HG02588 (cell line): ENCODE data around the gene IL9R.
"Not testable (repeated sequence)": the region's sequence is repeated elsewhere in the genome, so short reads cannot be mapped to it uniquely, and the experiment has no call there.

Experiments
- ATAC-seq: cut with Tn5 transposase; IDR thresholded peaks from one replicate; pipeline ENCODE4 v1.9.1; 2021; ENCODE audit warnings: mild to moderate bottlenecking, moderate library complexity; ENCODE audit not compliant: unreplicated experiment

IL9R gene

GRCh38 chrX:155998116-155998515 lies 620 bp downstream of the IL9R start:
- no peak for ATAC-seq

DNA sequence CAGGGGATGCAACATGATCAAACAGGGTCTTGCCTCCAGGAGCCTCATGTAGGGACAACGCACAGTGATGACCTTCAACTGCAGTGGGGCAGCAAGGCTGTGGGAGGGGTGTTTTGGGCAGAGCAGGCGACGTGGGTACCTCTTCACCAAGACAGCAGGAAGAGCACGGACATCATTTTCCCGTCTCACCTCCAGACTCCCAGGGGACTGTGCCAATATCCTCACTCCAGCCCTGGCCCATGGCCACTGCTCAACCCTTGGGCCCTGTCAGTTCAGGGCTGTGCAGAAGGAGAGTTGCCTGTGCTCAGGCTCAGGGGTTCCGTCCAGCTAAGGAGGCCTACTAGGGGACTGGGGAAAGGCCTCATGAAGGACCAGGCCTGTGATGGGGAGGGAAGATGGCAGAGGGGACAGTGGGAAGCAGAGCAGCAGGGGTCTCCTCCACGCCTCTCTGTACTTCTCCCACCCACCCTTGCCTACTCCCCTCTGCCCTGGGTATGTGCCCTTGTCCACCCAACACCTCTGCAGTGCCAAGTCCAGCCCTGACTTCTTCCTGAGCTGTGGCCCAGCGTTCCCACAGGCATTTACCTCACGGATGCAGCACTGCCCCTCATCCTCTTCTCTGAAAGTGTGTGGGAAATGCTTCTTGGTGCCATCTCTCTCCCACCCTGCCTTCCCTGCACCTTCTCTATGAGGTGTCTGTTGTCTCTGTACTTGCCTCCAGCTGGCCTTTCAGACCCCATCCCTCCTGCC lies 1.4 kb downstream of the IL9R start:
- no peak for ATAC-seq

- ATAC-seq, result not testable (repeated sequence)
Observed at GRCh38 chrX:155999751-156000150, 2.3 kb downstream of the IL9R start.

- ATAC-seq, result no peak
Observed at GRCh38 chrX:156000361-156000926, 2.9 kb downstream of the IL9R start.

DNA sequence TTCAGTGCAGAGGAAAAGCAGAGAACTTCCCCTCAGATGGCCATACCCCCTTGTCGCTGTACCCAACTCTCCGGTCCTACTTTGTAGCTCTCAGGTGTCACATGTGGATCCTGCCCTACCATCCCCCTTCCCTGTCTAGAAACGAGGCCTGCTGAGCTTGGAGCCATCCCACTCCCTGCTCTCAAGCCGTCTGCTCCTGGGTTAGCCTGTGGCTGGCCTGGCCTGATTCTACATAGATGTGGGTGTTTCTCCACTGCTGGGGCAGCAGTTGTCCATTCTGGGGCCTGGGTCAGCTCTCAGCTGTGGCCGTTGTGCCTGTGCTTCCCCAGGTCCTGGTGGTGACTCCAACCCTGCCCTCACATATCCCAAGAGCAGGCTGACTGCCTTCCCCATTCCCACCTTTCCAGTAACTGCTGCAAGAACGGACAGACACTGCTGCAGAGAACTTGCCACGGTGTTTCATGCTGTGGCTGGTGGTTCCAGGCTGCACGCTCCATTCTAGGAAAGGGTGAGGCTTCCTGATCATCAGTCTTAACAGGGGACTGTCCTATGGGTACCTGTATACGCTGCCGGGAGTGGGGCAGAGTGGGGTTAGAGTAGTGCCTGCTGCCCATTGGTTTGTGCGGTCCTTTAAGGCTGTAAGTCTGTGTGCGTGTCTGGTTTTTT lies 3.6 kb downstream of the IL9R start:
- ATAC-seq, result no peak

- no peak for ATAC-seq
Observed at GRCh38 chrX:156001667-156002021, 4.1 kb downstream of the IL9R start.

DNA sequence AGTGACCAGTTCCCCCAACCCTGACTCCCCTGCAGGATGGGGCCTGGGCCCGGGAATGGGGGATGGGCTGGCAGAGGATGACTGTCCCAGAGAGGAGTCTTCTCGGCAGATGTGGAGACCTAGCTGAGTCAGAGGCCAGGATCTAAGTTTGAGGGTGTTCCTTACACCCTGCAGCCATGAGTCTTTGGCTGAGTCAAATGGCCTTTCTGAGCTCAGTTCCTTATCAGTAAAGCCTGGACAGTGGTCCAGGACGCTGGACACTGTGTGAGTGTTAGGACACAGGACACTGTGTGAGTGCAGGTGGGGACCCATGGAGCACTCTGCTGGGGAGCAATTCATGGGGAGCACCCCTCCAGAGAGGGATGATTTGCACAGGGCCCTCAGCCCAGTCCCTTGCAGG lies 5.0 kb downstream of the IL9R start:
- no peak for ATAC-seq

DNA sequence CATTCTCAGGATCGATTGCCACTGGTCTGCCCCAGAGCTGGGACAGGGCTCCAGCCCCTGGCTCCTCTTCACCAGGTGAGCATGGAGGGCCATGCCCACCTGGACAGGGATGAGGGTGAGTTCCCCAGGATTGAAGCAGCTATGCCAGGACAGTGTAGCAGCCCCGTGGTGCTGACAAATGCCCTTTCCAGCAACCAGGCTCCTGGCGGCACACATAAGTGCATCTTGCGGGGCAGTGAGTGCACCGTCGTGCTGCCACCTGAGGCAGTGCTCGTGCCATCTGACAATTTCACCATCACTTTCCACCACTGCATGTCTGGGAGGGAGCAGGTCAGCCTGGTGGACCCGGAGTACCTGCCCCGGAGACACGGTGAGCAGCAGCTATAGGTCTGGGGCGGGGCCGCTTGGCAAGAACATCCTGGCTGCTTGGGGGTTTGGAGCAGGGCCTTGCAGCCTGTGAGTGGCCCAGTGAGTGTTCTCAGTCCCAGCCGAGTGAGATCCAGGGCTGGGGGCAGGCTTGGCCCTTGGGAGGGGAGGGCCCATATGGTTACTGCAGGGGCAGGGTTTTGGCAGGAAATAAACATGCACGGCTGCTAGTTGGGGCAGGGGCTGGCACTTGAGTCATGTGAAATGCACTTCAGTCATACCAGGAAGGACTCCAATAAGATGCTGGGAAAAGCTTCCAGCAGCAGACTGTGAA lies 6.1 kb downstream of the IL9R start:
- no peak for ATAC-seq

DNA sequence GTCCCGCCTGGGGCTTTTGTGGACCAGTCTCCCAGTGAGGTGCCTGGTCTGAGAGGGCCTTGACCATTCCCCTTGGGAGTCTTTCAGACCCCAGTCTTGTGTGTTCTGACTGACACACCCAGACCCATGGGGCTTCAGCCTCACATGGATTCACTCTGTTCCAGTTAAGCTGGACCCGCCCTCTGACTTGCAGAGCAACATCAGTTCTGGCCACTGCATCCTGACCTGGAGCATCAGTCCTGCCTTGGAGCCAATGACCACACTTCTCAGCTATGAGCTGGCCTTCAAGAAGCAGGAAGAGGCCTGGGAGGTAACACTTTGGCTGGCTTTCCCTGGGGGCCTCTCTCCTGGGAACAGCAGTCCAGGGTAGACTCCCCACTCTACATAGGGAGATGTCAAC lies 6.8 kb downstream of the IL9R start:
- no peak for ATAC-seq

GRCh38 chrX:156004740-156005139 lies 7.2 kb downstream of the IL9R start:
- no peak for ATAC-seq

DNA sequence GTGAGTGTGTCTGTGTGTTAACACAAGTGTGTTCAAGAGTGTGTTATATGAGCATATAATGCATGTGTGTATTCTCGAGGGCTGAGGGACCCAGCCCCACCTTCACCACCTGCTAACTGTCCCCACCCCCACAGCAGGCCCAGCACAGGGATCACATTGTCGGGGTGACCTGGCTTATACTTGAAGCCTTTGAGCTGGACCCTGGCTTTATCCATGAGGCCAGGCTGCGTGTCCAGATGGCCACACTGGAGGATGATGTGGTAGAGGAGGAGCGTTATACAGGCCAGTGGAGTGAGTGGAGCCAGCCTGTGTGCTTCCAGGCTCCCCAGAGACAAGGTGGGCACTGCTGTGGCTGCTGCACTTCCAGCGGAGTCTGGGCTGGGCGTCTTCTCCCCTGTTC lies 7.6 kb downstream of the IL9R start:
- ATAC-seq, result no peak

DNA sequence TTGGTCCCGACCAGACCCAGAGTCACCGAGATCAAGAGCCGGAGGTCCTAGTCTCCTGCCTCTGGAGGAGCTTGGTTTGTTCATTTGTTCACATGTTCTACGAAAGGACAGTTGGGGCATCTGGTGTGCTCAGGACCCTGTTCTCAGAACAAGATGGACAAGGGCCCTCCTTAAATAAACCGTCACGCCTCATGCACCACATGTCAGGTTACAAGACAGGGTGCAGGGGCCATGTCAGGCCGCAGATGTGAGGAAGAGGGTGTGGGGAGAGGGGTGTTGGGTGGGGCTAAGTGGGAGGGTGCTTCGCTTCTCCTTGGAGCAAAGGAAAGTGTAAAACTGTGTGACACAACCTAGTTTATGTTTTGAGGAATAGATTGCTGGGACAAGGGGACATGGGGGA lies 9.0 kb downstream of the IL9R start:
- ATAC-seq, result not testable (repeated sequence)

DNA sequence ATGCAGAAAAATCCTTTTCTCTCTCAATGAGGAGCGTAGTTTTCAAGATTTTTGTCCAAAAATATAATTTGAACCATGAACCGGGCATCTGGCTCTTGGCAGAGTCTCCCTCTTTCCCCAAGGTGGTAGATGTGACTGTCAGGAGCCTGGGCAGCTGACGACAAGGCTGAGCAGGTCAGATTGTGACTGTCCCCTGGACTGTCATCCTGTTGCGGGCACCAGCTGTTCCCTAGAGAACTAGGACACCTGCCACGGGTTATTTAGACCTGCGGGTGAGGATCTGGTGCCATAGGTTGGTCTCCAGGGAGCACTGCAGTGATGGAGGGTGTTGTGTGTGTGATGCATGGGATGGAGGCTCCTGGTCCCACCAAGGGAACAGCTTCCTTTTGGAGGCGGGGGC lies 10.9 kb downstream of the IL9R start:
- ATAC-seq, result not testable (repeated sequence)

DNA sequence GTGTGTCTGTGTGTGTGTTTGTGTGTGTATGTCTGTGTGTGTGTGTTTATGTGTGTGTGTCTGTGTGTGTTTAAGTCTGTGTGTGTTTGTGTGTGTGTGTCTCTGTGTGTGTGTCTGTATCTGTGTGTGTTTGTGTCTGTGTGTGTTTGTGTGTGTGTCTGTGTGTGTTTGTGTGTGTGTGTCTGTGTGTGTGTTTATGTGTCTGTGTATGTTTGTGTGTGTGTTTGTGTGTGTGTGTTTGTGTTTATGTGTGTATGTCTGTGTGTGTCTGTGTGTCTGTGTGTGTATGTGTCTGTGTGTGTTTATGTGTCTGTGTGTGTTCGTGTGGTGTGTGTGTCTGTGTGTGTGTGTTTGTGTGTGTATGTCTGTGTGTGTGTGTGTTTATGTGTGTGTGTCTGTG lies 11.4 kb downstream of the IL9R start:
- no peak for ATAC-seq

DNA sequence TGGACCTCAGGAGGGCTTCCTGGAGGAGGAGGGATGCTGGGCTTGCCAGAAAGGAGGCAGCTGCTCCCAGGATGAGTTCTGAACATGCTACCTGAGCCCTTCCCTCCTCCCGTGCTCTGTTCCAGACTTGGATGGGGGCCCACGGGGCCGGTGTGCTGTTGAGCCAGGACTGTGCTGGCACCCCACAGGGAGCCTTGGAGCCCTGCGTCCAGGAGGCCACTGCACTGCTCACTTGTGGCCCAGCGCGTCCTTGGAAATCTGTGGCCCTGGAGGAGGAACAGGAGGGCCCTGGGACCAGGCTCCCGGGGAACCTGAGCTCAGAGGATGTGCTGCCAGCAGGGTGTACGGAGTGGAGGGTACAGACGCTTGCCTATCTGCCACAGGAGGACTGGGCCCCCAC lies 12.2 kb downstream of the IL9R start:
- ATAC-seq, result not testable (repeated sequence)

DNA sequence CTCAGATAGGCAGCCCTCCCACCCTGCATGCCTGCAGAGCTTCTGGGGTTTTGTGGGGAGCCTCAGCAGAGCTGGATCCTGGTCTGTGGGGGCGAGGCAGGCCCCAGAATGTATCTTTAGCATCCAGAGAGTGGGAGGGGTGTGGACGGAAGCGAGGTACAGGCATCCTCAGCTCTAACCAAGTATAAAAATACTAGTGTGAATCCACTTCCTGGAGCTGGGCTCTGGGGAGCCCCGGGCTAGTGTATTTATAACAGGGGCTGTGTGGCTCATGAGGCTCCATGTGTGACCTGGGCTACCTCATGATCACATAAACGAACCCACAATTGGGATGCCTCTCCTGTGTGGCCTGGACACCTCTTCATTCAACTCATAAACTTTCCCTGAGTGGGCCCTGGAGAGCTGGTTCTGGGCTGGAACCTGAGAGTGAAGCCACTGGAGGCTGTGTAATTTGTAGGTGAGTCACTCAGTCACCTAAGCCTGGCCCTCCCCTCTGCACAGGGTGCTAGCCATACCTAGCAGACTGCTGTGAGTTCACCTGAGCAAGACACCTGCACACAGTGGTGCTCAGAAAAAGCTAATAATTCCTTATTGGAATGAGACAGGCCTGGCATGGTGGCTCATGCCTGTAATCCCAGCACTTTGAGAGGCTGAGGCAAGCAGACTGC lies 15.9 kb downstream of the IL9R start:
- not testable (repeated sequence) for ATAC-seq

GRCh38 chrX:156019846-156020245 lies 22.4 kb downstream of the IL9R start:
- not testable (repeated sequence) for ATAC-seq

DNA sequence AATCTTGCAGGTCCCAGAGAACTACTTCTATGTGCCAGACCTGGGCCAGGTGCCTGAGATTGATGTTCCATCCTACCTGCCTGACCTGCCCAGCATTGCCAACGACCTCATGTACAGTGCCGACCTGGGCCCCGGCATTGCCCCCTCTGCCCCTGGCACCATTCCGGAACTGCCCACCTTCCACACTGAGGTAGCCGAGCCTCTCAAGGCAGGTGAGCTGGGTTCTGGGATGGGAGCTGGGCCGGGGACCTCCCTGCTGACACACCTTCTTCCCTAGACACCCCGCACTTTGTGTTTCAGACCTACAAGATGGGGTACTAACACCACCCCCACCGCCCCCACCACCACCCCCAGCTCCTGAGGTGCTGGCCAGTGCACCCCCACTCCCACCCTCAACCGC lies 25.5 kb downstream of the IL9R start:
- ATAC-seq, result not testable (repeated sequence)

GRCh38 chrX:156024949-156025492 lies 27.5 kb downstream of the IL9R start:
- ATAC-seq, result not testable (repeated sequence)

DNA sequence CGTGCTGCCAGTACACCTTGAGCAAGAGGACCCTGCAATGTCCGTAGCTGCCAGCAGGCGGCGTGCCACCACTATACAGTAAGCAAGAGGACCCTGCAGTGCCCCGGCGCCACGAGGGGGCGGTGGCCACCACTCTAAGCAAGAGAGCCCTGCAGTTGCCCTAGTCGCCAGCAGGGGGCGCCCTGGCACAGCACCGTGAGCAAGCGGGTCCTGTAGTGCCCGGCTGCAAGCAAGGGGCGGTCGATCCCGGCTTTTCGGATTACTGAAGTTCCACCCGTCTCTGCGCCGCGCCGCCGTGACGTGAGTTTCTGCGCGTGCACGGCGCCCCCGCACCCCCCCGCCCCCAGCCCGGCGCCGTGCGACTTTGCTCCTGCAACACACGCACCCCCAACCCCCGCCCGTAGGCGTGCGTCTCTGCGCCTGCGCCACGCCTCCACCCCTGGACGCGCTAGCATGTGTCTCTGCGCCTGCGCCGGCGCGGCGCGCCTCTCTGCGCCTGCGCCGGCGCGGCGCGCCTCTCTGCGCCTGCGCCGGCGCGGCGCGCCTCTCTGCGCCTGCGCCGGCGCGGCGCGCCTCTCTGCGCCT lies 31.2 kb downstream of the IL9R start:
- ATAC-seq, result not testable (repeated sequence)
